Measurements from ENCODE around the gene UGT8.

DNA sequence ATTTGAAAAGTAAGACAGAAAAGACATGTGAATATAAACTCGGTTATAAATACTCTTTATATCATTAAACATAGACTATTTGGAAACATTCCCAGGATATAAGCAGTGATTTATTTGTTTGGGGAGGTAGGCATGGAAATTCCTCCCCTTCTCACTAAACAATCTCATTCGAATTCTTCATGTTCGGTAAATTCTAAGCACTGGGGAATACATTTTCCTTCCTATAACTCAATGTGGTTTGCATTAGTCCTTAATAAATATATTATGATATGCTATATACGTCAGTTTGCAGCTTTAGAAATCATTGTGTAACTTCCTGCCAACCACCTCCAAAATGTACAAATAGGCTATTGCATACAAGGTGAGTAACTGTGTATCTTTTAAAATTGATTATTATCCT lies 99.6 kb downstream of the UGT8 start:
- TF ChIP-seq, protein P1, sequence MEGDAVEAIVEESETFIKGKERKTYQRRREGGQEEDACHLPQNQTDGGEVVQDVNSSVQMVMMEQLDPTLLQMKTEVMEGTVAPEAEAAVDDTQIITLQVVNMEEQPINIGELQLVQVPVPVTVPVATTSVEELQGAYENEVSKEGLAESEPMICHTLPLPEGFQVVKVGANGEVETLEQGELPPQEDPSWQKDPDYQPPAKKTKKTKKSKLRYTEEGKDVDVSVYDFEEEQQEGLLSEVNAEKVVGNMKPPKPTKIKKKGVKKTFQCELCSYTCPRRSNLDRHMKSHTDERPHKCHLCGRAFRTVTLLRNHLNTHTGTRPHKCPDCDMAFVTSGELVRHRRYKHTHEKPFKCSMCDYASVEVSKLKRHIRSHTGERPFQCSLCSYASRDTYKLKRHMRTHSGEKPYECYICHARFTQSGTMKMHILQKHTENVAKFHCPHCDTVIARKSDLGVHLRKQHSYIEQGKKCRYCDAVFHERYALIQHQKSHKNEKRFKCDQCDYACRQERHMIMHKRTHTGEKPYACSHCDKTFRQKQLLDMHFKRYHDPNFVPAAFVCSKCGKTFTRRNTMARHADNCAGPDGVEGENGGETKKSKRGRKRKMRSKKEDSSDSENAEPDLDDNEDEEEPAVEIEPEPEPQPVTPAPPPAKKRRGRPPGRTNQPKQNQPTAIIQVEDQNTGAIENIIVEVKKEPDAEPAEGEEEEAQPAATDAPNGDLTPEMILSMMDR (conservative IDR thresholded peaks at IDR 0.05): no peak
- no peak for TF ChIP-seq EZH2 (IDR thresholded peaks at IDR 0.05; ENCODE audit: low read depth)
